NCI-H128 (cell line): ENCODE data around the gene DOK4.
A peak's percentile ranks its signal among the peaks of the same experiment; 100 is the strongest.

ENCODE experiments used
- DNase-seq: peaks from one replicate; lab custom pipeline; 2025; ENCODE audit not compliant: unreplicated experiment; lab: John Stamatoyannopoulos, UW

DOK4 gene

DNA sequence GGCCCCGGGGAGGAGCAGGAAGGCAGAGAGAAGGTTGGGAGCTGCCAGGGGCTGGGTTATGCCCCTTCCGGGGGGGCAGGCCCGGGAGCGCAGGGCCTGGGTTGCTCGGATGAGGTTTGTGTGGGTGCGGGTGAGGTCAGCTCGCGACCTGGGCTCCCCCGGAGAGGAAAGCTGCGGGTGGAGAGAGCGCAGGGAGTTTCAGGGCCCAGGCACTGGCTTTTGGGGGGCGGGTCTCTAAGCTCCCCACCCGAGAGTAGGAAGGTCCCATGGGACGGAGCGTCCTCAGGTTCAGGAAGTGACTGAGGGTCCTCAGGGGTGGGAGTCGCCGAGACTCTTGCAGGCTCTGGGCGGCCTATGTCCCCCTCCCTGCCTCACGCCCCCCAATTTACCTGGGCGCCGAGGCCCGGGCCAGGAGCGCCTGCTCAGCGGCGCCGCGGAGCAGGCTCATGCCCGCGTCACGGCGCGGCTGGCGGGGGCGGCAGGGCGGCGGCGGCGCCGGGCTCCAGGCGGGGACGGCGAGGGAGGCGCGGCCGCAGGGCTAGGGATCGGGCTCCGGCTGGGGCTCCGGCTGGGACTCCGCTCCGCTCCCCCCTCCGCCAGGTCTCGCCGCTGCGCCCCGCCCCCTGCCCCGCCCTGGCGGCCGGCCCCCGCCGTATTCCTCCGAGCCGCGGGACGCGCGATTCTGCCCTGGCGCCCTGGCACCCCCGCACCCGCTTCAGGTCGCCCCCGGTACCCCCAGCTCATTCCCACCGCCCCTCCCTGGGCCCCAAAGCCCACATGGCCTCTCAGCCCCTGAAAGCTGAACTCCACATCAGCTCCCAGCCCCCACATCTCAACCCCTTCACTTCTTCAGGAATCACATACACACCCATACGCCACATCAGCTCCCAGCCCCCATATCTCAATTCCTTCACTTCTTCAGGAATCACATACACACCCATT lies at the start of gene DOK4:
Gene DOK4, minus strand, starts transcription at position 578 of the 942 bp plus-strand sequence. CDS start 6,986 bp downstream, outside the sequence.
- peak; percentile 10 for DNase-seq

GRCh38 chr16:57535680-57536305 lies 49.5 kb upstream of the DOK4 start:
- DNase-seq: peak; percentile 6

GRCh38 chr16:57534881-57535658 lies 48.8 kb upstream of the DOK4 start:
- no peak for DNase-seq

GRCh38 chr16:57534337-57534880 lies 48.1 kb upstream of the DOK4 start:
- DNase-seq: no peak

DNA sequence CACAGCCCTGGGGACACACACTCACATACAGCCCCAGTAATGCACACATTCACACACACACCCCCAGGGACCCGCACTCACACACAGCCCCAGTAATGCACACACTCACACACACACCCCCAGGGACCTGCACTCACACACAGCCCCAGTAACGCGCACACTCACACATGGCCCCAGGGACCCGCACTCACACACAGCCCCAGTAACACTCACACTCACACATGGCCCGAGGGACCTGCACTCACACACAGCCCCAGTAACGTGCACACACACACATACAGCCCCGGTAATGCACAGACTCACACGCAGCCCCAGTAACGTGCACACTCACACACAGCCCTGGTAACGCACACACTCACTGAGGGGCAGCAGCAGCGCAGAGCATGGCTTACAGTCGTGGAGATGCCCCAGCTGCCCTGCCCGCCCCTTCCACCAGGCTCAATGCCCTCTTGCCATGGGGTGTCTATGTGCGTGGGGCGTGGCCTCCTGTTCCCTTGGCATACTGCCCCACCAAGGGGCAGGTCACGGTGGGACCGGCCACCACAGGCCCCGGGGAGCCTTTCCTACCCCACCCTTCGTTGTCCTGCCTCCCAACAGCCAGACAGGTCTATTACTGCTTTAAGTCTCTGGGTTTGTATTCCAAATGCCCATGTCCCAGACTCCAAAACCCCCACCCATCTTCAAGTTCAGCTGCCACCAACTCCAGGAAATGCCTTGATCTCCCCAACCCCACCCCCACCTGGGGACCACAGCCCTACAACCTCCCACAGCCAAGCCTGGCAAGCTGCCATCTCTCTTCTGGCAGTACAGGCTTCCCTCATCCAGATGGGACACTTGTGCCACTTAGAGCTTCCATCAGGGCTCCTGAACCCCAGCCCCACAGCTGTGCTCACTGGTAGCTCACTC lies 47.4 kb upstream of the DOK4 start:
- DNase-seq: no peak

DNA sequence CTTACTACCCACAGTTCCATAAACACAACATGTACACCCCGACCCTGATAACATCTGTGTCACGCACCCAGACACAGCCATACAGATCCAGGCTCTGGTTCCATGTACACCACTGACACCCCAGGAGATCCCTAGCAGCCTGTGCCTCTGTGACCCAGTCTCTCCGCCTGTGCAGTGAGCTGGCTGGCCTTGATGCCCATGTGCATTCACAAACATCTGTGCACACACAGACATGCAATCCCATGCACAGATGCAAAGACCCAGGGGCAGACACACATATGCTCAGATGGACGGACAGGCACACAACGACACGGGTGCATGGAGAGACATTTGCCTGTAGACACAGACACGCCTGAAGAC lies 46.0 kb upstream of the DOK4 start:
- DNase-seq: no peak

- no peak for DNase-seq
Observed at GRCh38 chr16:57531635-57532265, 45.5 kb upstream of the DOK4 start.

- DNase-seq: no peak
Observed at GRCh38 chr16:57531253-57531575, 44.9 kb upstream of the DOK4 start.

DNA sequence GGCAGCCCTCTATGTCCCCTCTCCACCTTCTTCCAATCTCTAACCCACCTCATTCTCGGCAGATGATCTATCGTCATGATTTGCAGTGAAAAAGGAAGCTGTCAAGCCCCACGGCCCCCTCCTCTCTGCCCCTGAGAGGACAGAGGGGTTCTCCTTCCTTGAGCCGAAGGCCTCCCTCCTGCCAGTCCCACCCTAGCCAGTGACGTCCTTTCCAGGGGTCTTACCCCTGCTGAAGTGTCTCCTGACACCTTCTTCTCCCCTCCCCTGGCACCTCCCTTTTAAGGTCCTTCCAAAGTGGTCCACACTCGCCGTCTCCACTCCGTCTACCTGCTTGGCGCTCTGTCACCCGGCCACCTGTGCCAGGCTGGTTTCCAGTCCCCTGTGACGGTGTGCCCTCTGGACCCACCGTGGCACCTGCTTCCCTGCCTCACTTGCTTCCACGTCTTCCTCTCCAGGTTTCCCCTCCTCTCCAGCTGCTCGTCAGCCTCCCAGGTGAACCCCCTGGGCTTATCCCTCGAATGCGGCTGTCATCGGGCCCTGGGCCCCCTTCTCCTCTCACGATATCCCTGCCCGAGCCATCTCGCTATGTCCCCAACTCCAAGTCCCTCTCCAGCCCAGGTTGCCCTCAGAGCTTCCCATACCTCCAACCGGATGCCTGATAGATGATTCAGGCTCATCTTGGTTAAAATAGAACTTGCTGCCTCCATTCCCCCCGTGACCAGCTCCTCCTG lies 44.4 kb upstream of the DOK4 start:
- DNase-seq: no peak

- no peak for DNase-seq
Observed at GRCh38 chr16:57530104-57530521, 43.8 kb upstream of the DOK4 start.

GRCh38 chr16:57529391-57530103 lies 43.3 kb upstream of the DOK4 start:
- DNase-seq: no peak

DNA sequence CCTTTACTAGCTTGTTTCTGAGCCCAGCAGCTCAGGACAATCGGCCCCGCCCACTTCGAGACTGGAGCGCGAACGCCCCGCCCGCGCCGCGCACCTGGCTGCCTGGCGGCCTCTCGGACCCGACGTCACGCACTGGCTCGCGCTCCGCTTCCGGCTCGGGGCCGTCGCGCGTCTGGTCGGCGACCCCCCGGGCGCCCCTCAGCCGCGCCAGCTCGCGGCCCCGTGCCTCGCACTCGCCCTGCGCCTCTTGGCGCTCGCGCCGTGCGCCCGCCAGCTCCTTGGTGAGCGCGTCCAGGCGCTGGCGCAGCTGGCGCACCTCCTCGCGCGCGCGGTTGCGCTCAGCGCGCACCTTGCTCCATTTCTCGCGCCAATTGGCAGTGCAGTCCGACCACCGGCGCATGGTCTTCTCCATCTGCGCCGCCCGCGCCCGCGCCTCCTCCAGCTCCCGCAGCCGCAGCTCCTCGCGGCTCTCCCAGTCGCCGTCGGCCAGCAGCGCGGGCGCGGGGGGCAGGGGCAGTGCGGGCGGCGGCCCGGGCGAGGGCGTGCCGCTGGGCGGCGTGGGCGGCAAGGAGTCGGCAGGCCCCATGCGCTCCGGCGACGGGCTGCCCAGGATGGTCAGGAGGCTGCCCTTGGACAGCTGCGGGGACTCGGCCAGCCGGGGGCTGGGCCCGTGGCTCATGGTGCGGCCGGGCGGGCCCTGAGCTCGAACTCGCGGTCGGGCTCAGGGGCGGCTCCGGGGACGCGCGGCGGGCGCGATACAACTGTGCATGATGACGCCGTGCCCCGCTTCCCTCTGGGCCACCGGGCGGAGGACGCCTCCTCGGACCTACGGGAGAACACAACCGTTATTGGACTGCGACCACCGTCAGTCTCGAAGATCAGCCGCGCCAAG lies 42.5 kb upstream of the DOK4 start:
- DNase-seq: no peak

GRCh38 chr16:57527610-57528360 lies 41.5 kb upstream of the DOK4 start:
- DNase-seq: no peak

- DNase-seq: no peak
Observed at GRCh38 chr16:57527027-57527426, 40.7 kb upstream of the DOK4 start.

- no peak for DNase-seq
Observed at GRCh38 chr16:57526498-57526897, 40.2 kb upstream of the DOK4 start.

- no peak for DNase-seq
Observed at GRCh38 chr16:57525761-57526160, 39.5 kb upstream of the DOK4 start.

GRCh38 chr16:57522960-57523359 lies 36.7 kb upstream of the DOK4 start:
- no peak for DNase-seq
